ENCODE results near the gene DPM2. TPM values are rescaled to one million over a fixed set of nuclear protein-coding genes. Genes with fewer than 3 reads are reported as not detected.
A peak's percentile ranks its signal among the peaks of the same experiment; 100 is the strongest.

Gene DPM2
- total and polyA plus RNA-seq, 4 donors, result 20.5 to 51.3 (median 50.9) TPM

DNA sequence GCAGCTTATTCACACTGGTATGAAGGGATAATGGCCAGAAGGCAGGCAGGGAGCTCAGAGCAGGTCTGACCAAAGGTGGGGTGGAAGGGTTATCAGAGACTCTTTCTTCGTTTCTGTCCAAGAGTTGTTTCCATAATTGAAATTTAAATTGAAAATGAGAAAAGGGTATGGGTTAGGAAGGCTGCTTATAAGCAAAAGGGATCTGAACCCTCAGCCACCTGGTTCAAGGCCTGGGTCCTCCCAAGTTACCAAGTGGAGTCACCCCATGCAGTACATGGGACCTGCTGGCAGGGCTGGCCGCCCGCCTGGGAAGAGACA is 25.3 kb upstream of the DPM2 start:
- ATAC-seq (ENCODE audit: insufficient read depth, low FRiP score) (no peak), DNase-seq (no peak)
- Histone ChIP-seq H3K27ac (ENCODE audit: low read depth in 1 of 2, low read length in 1 of 2) (no peak overlapping the region), H3K36me3 (ENCODE audit: control insufficient read depth in 4 of 4, insufficient read depth in 4 of 4, low read length in 4 of 4) (no peaks in the 10 kb centered on the region), H3K4me3 (no peak overlapping the region), H3K4me1 (ENCODE audit: control insufficient read depth in 5 of 5, insufficient read depth in 5 of 5, low read length in 5 of 5) (peaks cover 19 to 57% (median 33%) of the 10 kb centered on the region in 5 donors), H3K9me3 (ENCODE audit: control insufficient read depth in 4 of 4, insufficient read depth in 3 of 4, low read length in 3 of 4) (no peaks in the 10 kb centered on the region), H3K9ac (ENCODE audit: insufficient read depth in 1 of 2, low read length in 2 of 2) (peak overlapping the region in 1 of 2 donors; percentile 34), H3K27me3 (ENCODE audit: control insufficient read depth in 3 of 3, insufficient read depth in 3 of 3, low read length in 2 of 3) (no peaks in the 10 kb centered on the region)
- 88 to 90% methylated on average over 3 of the region's 3 CpGs for WGBS, 2 donors
- TF ChIP-seq, protein P1, sequence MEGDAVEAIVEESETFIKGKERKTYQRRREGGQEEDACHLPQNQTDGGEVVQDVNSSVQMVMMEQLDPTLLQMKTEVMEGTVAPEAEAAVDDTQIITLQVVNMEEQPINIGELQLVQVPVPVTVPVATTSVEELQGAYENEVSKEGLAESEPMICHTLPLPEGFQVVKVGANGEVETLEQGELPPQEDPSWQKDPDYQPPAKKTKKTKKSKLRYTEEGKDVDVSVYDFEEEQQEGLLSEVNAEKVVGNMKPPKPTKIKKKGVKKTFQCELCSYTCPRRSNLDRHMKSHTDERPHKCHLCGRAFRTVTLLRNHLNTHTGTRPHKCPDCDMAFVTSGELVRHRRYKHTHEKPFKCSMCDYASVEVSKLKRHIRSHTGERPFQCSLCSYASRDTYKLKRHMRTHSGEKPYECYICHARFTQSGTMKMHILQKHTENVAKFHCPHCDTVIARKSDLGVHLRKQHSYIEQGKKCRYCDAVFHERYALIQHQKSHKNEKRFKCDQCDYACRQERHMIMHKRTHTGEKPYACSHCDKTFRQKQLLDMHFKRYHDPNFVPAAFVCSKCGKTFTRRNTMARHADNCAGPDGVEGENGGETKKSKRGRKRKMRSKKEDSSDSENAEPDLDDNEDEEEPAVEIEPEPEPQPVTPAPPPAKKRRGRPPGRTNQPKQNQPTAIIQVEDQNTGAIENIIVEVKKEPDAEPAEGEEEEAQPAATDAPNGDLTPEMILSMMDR (IDR thresholded peaks at IDR 0.05; ENCODE audit: control extremely low read depth, extremely low read depth), result no peak

DNA sequence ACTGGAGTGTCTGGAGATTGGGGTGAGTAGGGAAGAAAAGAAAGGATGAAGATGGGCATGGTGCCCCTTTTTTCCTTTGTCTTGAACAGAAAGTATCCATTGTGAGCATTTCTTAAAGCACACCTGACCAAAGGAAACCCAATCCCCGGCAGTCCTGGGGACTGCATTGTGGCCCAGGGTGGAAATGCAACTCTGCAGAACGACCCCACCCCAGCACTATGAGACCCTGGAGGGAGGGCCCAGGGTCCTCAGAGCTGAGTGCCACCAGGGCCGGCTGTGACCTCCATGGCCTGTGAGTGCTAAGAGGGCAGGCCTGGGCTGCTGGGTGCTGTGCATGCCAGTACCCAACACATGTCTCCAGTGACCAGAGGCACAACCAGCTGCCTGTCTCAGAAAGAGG is 24.6 kb upstream of the DPM2 start:
- no peak overlapping the region for H3K27ac ChIP-seq (ENCODE audit: low read depth in 1 of 2, low read length in 1 of 2)
- no peak for DNase-seq
- 58 to 70% methylated on average over 3 of the region's 3 CpGs for WGBS, 2 donors
- no peak overlapping the region for H3K4me3 ChIP-seq
- TF ChIP-seq, protein P1 (IDR thresholded peaks at IDR 0.05; ENCODE audit: control extremely low read depth, extremely low read depth), result no peak
- H3K9me3 ChIP-seq (ENCODE audit: control insufficient read depth in 4 of 4, insufficient read depth in 3 of 4, low read length in 3 of 4), result no peaks in the 10 kb centered on the region
- peaks cover 14 to 50% (median 26%) of the 10 kb centered on the region in 5 donors for H3K4me1 ChIP-seq (ENCODE audit: control insufficient read depth in 5 of 5, insufficient read depth in 5 of 5, low read length in 5 of 5)
- H3K36me3 ChIP-seq (ENCODE audit: control insufficient read depth in 4 of 4, insufficient read depth in 4 of 4, low read length in 4 of 4), result no peaks in the 10 kb centered on the region
- no peaks in the 10 kb centered on the region for H3K27me3 ChIP-seq (ENCODE audit: control insufficient read depth in 3 of 3, insufficient read depth in 3 of 3, low read length in 2 of 3)
- H3K9ac ChIP-seq (ENCODE audit: insufficient read depth in 1 of 2, low read length in 2 of 2), result no peak overlapping the region
- no peak for ATAC-seq (ENCODE audit: insufficient read depth, low FRiP score)

- Histone ChIP-seq H3K4me3 (no peak overlapping the region), H3K27ac (ENCODE audit: low read depth in 1 of 2, low read length in 1 of 2) (no peak overlapping the region), H3K27me3 (ENCODE audit: control insufficient read depth in 3 of 3, insufficient read depth in 3 of 3, low read length in 2 of 3) (no peaks in the 10 kb centered on the region), H3K9me3 (ENCODE audit: control insufficient read depth in 4 of 4, insufficient read depth in 3 of 4, low read length in 3 of 4) (no peaks in the 10 kb centered on the region), H3K36me3 (ENCODE audit: control insufficient read depth in 4 of 4, insufficient read depth in 4 of 4, low read length in 4 of 4) (no peaks in the 10 kb centered on the region), H3K4me1 (ENCODE audit: control insufficient read depth in 5 of 5, insufficient read depth in 5 of 5, low read length in 5 of 5) (peaks cover 12 to 44% (median 20%) of the 10 kb centered on the region in 5 donors), H3K9ac (ENCODE audit: insufficient read depth in 1 of 2, low read length in 2 of 2) (no peak overlapping the region)
- TF ChIP-seq, protein P1 (IDR thresholded peaks at IDR 0.05; ENCODE audit: control extremely low read depth, extremely low read depth), result no peak
- no peak for ATAC-seq (ENCODE audit: insufficient read depth, low FRiP score)
- WGBS, 2 donors, result 78 to 89% methylated on average over 13 of the region's 13 CpGs
- DNase-seq, result no peak
Observed at GRCh38 chr9:127961613-127962155, 24.0 kb upstream of the DPM2 start.

DNA sequence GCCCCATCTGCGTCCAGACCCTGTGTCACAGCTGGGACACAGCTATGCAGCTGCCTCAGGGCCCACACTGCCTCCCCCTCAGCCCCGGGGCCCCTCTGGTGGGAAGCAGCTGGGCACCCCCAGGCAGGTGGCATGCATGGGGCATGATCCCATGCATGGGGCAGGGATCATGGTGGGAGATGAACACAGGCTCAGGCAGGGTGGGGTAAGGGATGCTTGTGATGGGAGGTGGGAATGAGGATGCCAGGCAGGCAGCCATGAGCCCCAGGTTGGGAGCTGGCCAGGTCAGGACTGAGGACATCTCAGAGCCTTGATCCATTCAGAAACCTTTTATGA is 23.5 kb upstream of the DPM2 start:
- Histone ChIP-seq H3K9me3 (ENCODE audit: control insufficient read depth in 4 of 4, insufficient read depth in 3 of 4, low read length in 3 of 4) (no peaks in the 10 kb centered on the region), H3K36me3 (ENCODE audit: control insufficient read depth in 4 of 4, insufficient read depth in 4 of 4, low read length in 4 of 4) (no peaks in the 10 kb centered on the region), H3K27ac (ENCODE audit: low read depth in 1 of 2, low read length in 1 of 2) (no peak overlapping the region), H3K4me3 (no peak overlapping the region), H3K9ac (ENCODE audit: insufficient read depth in 1 of 2, low read length in 2 of 2) (no peak overlapping the region), H3K4me1 (ENCODE audit: control insufficient read depth in 5 of 5, insufficient read depth in 5 of 5, low read length in 5 of 5) (peaks cover 9 to 39% (median 15%) of the 10 kb centered on the region in 5 donors), H3K27me3 (ENCODE audit: control insufficient read depth in 3 of 3, insufficient read depth in 3 of 3, low read length in 2 of 3) (no peaks in the 10 kb centered on the region)
- WGBS, 2 donors, result 90 to 97% methylated on average over 2 of the region's 2 CpGs
- TF ChIP-seq, protein P1 (IDR thresholded peaks at IDR 0.05; ENCODE audit: control extremely low read depth, extremely low read depth), result no peak
- ATAC-seq (ENCODE audit: insufficient read depth, low FRiP score) (no peak), DNase-seq (no peak)
